PC-3 (cell line): ENCODE measurements around the gene VCAN.

Experiments
- CTCF ChIP-seq: fragments of 300-600 bp; sonication (generic); conservative IDR thresholded peaks from 2 replicates; pipeline ENCODE4 v1.5.1; 2017; ENCODE audit warnings: antibody characterized with exemption, low read depth, mild to moderate bottlenecking, low read length
- EZH2 ChIP-seq: fragments of 300-600 bp; sonication (generic); IDR thresholded peaks from one replicate; pipeline ENCODE4 v1.6.1; 2017; ENCODE audit warnings: antibody characterized with exemption, mild to moderate bottlenecking, low read length; ENCODE audit not compliant: unreplicated experiment
- EZH2phosphoT487 ChIP-seq: fragments of 300-600 bp; sonication (generic); IDR thresholded peaks from 2 replicates; pipeline ENCODE4 v1.6.1; 2018; ENCODE audit warnings: mild to moderate bottlenecking, antibody characterized with exemption, low read length, borderline replicate concordance

GRCh38 chr5:83494087-83494620 is 22.6 kb downstream of the VCAN start:
- TF ChIP-seq EZH2: no peak
- TF ChIP-seq CTCF: no peak
- no peak for TF ChIP-seq EZH2phosphoT487
